BE2C (cell line): Measurements from ENCODE around the gene CACNA1F.

Source experiments
- DNase-seq: peaks from one replicate; pipeline ENCODE4 v3.0.0-alpha.2; 2020
- H3K27me3 ChIP-seq: fragments of 250-450 bp; sonication (Bioruptor Pico); 2 replicates; pipeline ENCODE4 v1.5.1; 2020; ENCODE audit warnings: mild to moderate bottlenecking
- H3K36me3 ChIP-seq: fragments of 250-450 bp; sonication (Bioruptor Pico); 2 replicates; pipeline ENCODE4 v1.5.1; 2020; ENCODE audit warnings: mild to moderate bottlenecking
- H3K4me1 ChIP-seq: fragments of 250-450 bp; sonication (Bioruptor Pico); 2 replicates; pipeline ENCODE4 v1.5.1; 2020
- H3K4me3 ChIP-seq: 2 replicates; pipeline ENCODE4 v1.5.1; 2011; ENCODE audit warnings: low read depth, low read length
- H3K9me3 ChIP-seq: fragments of 250-450 bp; sonication (Bioruptor Pico); 2 replicates; pipeline ENCODE4 v1.5.1; 2020
- TF ChIP-seq, protein P1 (sequence below): IDR thresholded peaks from 2 replicates; pipeline ENCODE4 v1.5.1; 2012; ENCODE audit warnings: mild to moderate bottlenecking, low read depth, low read length

CACNA1F gene

DNA sequence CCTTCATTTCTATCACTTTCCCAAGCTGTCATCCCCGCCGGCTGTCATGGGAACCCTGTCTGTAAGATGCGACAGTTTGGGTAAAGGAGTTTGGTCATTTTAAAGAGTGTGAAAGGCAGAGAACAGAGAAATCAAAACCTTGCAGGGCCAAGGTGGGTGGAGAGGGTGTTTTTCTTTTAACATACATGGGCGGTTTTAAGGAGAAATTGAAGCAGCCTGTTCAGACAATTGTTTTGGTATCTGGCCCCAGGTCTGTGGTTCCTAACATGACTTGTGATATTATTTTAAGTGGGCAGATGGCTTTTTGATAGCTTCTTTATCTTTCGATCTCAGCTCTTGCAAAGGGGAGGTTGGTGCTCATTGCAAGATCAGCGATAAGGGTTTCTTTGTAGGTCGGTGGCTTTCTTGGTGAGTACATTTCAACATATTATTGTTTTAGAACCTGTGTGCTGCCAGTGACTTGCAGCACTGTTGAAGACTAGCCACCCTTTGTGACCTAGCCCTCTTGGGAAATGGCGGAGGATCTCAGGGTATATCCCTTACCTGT is 40.1 kb upstream of the CACNA1F start:
- Histone ChIP-seq H3K27me3 (no peaks in the 10 kb centered on the region), H3K36me3 (no peaks in the 10 kb centered on the region), H3K4me1 (no peaks in the 10 kb centered on the region), H3K9me3 (no peaks in the 10 kb centered on the region), H3K4me3 (no peak overlapping the region)
- TF ChIP-seq, protein P1, sequence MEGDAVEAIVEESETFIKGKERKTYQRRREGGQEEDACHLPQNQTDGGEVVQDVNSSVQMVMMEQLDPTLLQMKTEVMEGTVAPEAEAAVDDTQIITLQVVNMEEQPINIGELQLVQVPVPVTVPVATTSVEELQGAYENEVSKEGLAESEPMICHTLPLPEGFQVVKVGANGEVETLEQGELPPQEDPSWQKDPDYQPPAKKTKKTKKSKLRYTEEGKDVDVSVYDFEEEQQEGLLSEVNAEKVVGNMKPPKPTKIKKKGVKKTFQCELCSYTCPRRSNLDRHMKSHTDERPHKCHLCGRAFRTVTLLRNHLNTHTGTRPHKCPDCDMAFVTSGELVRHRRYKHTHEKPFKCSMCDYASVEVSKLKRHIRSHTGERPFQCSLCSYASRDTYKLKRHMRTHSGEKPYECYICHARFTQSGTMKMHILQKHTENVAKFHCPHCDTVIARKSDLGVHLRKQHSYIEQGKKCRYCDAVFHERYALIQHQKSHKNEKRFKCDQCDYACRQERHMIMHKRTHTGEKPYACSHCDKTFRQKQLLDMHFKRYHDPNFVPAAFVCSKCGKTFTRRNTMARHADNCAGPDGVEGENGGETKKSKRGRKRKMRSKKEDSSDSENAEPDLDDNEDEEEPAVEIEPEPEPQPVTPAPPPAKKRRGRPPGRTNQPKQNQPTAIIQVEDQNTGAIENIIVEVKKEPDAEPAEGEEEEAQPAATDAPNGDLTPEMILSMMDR, result no peak
- no peak for DNase-seq

DNA sequence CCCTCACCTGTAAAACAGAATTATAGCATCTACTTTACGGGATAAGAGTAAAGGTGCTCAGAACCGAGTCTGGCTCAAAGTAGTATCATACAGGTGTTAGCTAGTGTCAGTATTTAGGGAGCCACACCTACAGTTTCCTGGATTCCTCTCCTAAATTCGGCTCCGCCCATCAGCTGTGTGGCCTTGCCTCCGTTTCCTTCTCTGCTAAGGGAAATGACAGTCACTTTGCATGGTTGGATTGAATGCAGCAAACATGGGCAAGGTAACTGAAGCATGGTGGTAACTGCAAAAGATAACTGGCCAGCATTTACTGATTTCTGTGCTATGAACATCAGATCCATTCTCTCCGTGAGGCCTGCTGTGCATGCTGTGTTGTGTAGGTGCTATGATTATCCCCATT is 39.3 kb upstream of the CACNA1F start:
- Histone ChIP-seq H3K27me3 (no peaks in the 10 kb centered on the region), H3K4me3 (no peak overlapping the region), H3K36me3 (no peaks in the 10 kb centered on the region), H3K4me1 (no peaks in the 10 kb centered on the region), H3K9me3 (no peaks in the 10 kb centered on the region)
- DNase-seq, result no peak
- TF ChIP-seq, protein P1, result no peak

DNA sequence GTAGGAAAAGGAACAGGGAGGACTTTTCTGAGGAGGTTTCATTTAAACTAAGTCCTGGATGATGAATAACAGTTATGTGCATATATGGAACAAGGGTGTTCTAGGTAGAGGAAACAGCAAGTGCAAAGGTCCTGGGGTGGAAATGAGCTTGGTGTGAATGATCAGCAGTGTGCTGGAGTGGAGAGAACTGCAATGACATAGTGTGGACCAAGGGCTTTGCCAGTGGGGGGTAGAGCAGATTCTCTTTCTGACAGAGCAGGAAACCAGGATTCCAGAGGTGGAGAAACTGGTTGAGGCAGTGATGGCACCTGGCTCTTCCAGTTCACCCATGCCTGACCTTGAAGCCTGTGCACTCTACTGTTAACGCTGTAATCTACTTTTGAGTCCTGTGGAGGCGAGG is 38.2 kb upstream of the CACNA1F start:
- Histone ChIP-seq H3K4me3 (no peak overlapping the region), H3K27me3 (no peaks in the 10 kb centered on the region), H3K36me3 (no peaks in the 10 kb centered on the region), H3K4me1 (no peaks in the 10 kb centered on the region), H3K9me3 (no peaks in the 10 kb centered on the region)
- DNase-seq, result no peak
- TF ChIP-seq, protein P1, result no peak

DNA sequence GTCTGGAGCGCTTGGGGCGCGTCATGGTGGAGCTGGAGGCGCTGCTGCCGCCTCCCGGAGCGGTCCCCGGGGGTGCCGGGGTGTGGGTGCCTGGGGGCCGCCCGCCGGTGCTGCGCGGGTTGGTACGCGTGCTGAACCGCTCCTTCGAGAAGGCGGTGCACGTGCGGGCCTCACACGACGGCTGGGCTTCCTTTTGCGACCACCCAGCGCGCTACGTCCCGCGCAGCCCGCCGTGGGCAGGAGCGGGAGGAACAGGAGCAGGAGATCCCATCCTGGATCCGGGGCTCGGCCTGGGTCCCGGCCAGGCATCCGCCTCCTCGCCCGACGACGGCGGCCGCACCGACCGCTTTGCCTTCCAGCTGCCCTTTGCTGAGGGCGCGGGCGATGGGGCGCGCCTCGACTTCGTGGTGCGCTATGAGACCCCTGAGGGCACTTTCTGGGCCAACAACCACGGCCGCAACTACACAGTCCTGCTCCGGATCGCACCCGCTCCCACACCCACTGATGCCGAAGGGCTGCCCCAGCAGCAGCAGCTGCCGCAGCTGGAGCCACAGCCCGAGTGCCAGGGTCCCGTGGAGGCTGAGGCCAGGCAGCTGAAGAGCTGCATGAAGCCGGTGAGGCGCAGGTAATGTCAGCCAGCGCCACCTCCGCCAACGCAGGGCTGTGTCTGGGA is 37.2 kb upstream of the CACNA1F start:
- Histone ChIP-seq H3K27me3 (no peaks in the 10 kb centered on the region), H3K4me3 (peak overlapping the region; percentile 57), H3K4me1 (no peaks in the 10 kb centered on the region), H3K36me3 (no peaks in the 10 kb centered on the region), H3K9me3 (no peaks in the 10 kb centered on the region)
- TF ChIP-seq, protein P1, result no peak
- DNase-seq, result no peak

DNA sequence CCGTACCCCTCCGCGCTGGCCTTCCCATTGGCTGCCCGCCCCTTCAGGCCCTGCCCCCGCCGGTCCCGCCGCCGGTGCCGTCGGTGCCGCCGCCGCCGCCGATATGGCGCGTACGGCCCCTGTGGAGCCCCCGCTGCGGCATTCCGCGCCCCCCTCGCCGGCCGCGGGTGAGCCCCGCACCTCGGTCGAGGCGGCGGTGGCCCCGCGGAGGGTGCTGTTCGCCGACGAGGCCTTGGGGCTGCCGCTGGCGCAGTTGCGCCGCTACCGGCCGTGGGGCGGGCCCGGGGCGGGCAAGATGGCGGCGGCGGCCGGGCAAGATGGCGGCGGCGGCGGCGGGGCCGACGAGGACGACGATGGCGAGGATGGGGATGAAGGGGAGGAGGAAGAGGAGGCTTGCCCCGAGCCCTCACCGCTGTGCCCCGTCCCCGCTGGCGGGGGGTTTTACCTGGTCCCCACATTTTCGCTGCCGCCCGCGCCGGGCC is 36.7 kb upstream of the CACNA1F start, which contains the start of gene PPP1R3F:
TSS of gene PPP1R3F (plus strand) at position 27 of the 482 bp plus-strand sequence. CDS start at position 104, 77 bp downstream.
- DNase-seq, result no peak
- peak within 1 kb of the TSS; percentile 68 for H3K4me3 ChIP-seq
- TF ChIP-seq, protein P1, result no peak
- no peaks in the 10 kb centered on the region for H3K27me3 ChIP-seq
- H3K36me3 ChIP-seq, result no peaks in the 10 kb centered on the region
- H3K4me1 ChIP-seq, result no peaks in the 10 kb centered on the region
- no peaks in the 10 kb centered on the region for H3K9me3 ChIP-seq
